IMR-90 (cell line): ENCODE measurements around the gene DOK3. TPM values are rescaled to one million over a fixed set of nuclear protein-coding genes. Genes with fewer than 3 reads are reported as not detected.

ENCODE experiments used
- ATAC-seq: fragments of 200-7000 bp; cut with Tn5 transposase; 2 replicates; pipeline ENCODE4 v1.9.1; 2020; ENCODE audit warnings: low read depth, mild to moderate bottlenecking, moderate library complexity
- BruUV-seq: library from RNA; stranded (reverse); fragments of 400-500 nt; replicated peaks from 2 replicates; lab custom pipeline; 2021; lab: Mats Ljungman, UMichigan
- CTCF ChIA-PET: fragments of 300-600 bp; formaldehyde crosslinking; extraction: SDS; loops from one replicate; lab custom pipeline; 2021; ENCODE audit warnings: antibody characterized with exemption; lab: Yijun Ruan, JAX
- POLR2A ChIA-PET: fragments of 300-600 bp; sonication (Branson Sonifier 250); formaldehyde crosslinking; loops from one replicate; lab custom pipeline; 2022; ENCODE audit warnings: antibody characterized with exemption; ENCODE audit not compliant: unreplicated experiment; lab: Charles Lee
- DNase-seq: peaks from one replicate; pipeline ENCODE4 v3.0.0; 2013
- H2AFZ ChIP-seq: replicated peaks from 2 replicates; pipeline ENCODE3; 2013; ENCODE audit warnings: low read length, mild to moderate bottlenecking; ENCODE audit not compliant: poor library complexity
- H2AK5ac ChIP-seq: 2 replicates; pipeline ENCODE4 v1.6.1; 2013; ENCODE audit warnings: low read depth, low read length, inconsistent platforms
- H2AK9ac ChIP-seq: replicated peaks from 2 replicates; pipeline ENCODE3; 2013; ENCODE audit warnings: mild to moderate bottlenecking, low read depth, low read length, moderate library complexity; ENCODE audit not compliant: poor library complexity
- H2BK120ac ChIP-seq: 2 replicates; pipeline ENCODE4 v1.6.1; 2013; ENCODE audit warnings: low read depth, low read length, inconsistent platforms
- H2BK15ac ChIP-seq: 3 replicates; pipeline ENCODE4 v1.6.1; 2013; ENCODE audit warnings: low read depth, low read length, inconsistent platforms
- H2BK20ac ChIP-seq: 2 replicates; pipeline ENCODE4 v1.6.1; 2013; ENCODE audit warnings: low read depth, mild to moderate bottlenecking, inconsistent platforms, low read length, moderate library complexity
- H2BK5ac ChIP-seq: 2 replicates; pipeline ENCODE4 v1.6.1; 2013; ENCODE audit warnings: mild to moderate bottlenecking, low read depth, low read length, inconsistent platforms; ENCODE audit not compliant: poor library complexity, severe bottlenecking
- H3K14ac ChIP-seq: replicated peaks from 2 replicates; pipeline ENCODE4 v1.6.1; 2013; ENCODE audit warnings: low read depth, low read length, inconsistent platforms
- H3K18ac ChIP-seq: 2 replicates; pipeline ENCODE4 v1.6.1; 2013; ENCODE audit warnings: low read depth, low read length, control low read depth
- H3K23ac ChIP-seq: 2 replicates; pipeline ENCODE4 v1.6.1; 2013; ENCODE audit warnings: low read depth, low read length, inconsistent platforms
- H3K27ac ChIP-seq: 2 replicates; pipeline ENCODE4 v1.5.1; 2013; ENCODE audit warnings: mild to moderate bottlenecking, control low read depth, low read length; ENCODE audit not compliant: insufficient read depth
- H3K27me3 ChIP-seq: 2 replicates; pipeline ENCODE4 v1.6.1; 2013; ENCODE audit warnings: low read length; ENCODE audit not compliant: control insufficient read depth, insufficient read depth
- H3K36me3 ChIP-seq: 2 replicates; pipeline ENCODE4 v1.6.1; 2013; ENCODE audit warnings: low read length, mixed read lengths; ENCODE audit not compliant: control insufficient read depth, insufficient read depth
- H3K4ac ChIP-seq: 2 replicates; pipeline ENCODE4 v1.6.1; 2013; ENCODE audit warnings: low read depth, low read length, inconsistent platforms
- H3K4me1 ChIP-seq: 2 replicates; pipeline ENCODE4 v1.6.1; 2013; ENCODE audit warnings: low read length, mixed read lengths; ENCODE audit not compliant: control insufficient read depth, insufficient read depth
- H3K4me2 ChIP-seq: 2 replicates; pipeline ENCODE4 v1.6.1; 2013; ENCODE audit warnings: low read depth, mild to moderate bottlenecking, control low read depth, low read length, moderate library complexity
- H3K4me3 ChIP-seq: 2 replicates; pipeline ENCODE4 v1.5.1; 2013; ENCODE audit warnings: low read depth, mild to moderate bottlenecking, control low read depth, low read length, moderate library complexity; ENCODE audit not compliant: insufficient read depth
- H3K56ac ChIP-seq: 2 replicates; pipeline ENCODE4 v1.6.1; 2013; ENCODE audit warnings: low read length, inconsistent platforms; ENCODE audit not compliant: insufficient read depth; ENCODE audit errors: extremely low read depth
- H3K79me1 ChIP-seq, 2 experiments: 2 replicates each; pipeline ENCODE4 v1.6.1; 2013; ENCODE audit warnings: low read length in 2 of 2, inconsistent platforms in 1 of 2, low read depth in 1 of 2
- H3K9ac ChIP-seq: 2 replicates; pipeline ENCODE4 v1.6.1; 2013; ENCODE audit warnings: low read depth, low read length, control low read depth
- H3K9me1 ChIP-seq: 2 replicates; pipeline ENCODE4 v1.6.1; 2013; ENCODE audit warnings: low read length, inconsistent platforms; ENCODE audit not compliant: insufficient read depth
- H3K9me3 ChIP-seq: 2 replicates; pipeline ENCODE4 v1.6.1; 2013; ENCODE audit warnings: low read length; ENCODE audit not compliant: control insufficient read depth, insufficient read depth
- H4K20me1 ChIP-seq: 2 replicates; pipeline ENCODE4 v1.6.1; 2013; ENCODE audit warnings: low read length, inconsistent platforms; ENCODE audit not compliant: insufficient read depth
- H4K5ac ChIP-seq: 2 replicates; pipeline ENCODE4 v1.6.1; 2013; ENCODE audit warnings: mild to moderate bottlenecking, low read depth, low read length, control low read depth
- H4K8ac ChIP-seq, 2 experiments: 2 replicates each; pipeline ENCODE4 v1.6.1; 2013; ENCODE audit warnings: low read depth in 2 of 2, low read length in 2 of 2, control low read depth in 1 of 2, inconsistent platforms in 1 of 2
- H4K91ac ChIP-seq: 2 replicates; pipeline ENCODE4 v1.6.1; 2013; ENCODE audit warnings: low read depth, low read length, inconsistent platforms; ENCODE audit not compliant: insufficient read depth
- MAZ ChIP-seq: IDR thresholded peaks from 2 replicates; pipeline ENCODE4 v1.6.1; 2012; ENCODE audit warnings: low read depth, mild to moderate bottlenecking, low read length, improper control_type of control experiment, moderate library complexity, borderline replicate concordance
- POLR2A ChIP-seq: IDR thresholded peaks from 2 replicates; pipeline ENCODE4 v1.6.1; 2012; ENCODE audit warnings: mild to moderate bottlenecking, low read depth, low read length
- WGBS, 2 experiments: methylation state at CpG; one replicate each; pipeline versions ENCODE4 v1.1.5 to v1.1.7; 2013; ENCODE audit warnings: missing lambda C conversion rate in 2 of 2; ENCODE audit not compliant: insufficient read length in 1 of 2; ENCODE audit errors: extremely low coverage in 2 of 2; 5-methylcytosine and 5-hydroxymethylcytosine counted together
- dilution Hi-C: fragments of 300-500 bp; cut with HindIII; formaldehyde crosslinking; loops from one replicate; pipeline ENCODE4 v1.14.3; 2018; ENCODE audit warnings: low sequenced_read_pairs; ENCODE audit not compliant: unreplicated experiment
- in situ Hi-C: fragments of 300-500 bp; cut with MboI; formaldehyde crosslinking; loops from 3 replicates; pipeline ENCODE4 v1.14.3; 2019; ENCODE audit warnings: low sequenced_read_pairs, inconsistent platforms, mixed read lengths
- intact Hi-C: fragments of 100-400 bp; cut with micrococcal nuclease; formaldehyde crosslinking; loops from 2 replicates; pipeline ENCODE4 v1.10.0; 2022
- polyA plus RNA-seq, 3 experiments: library from polyadenylated mRNA; depleted of rRNA; stranded (reverse); fragments of >200 nt; gene quantifications; 2 replicates each; pipeline ENCODE4 v1.2.3, GENCODE V29; 2012; ENCODE audit warnings: low replicate concordance in 1 of 3
- total RNA-seq: library from RNA; depleted of rRNA; stranded (reverse); fragments of >200 nt; gene quantifications from 2 replicates; pipeline ENCODE4 v1.2.3, GENCODE V29; 2012
- TF ChIP-seq, protein P1 (sequence below): conservative IDR thresholded peaks from 2 replicates; pipeline ENCODE4 v1.5.1; 2012; ENCODE audit warnings: mild to moderate bottlenecking, low read depth, low read length, improper control_type of control experiment

The DOK3 gene
- total and polyA plus RNA-seq, 2 of the 4 experiments (the other 2 are of a cell fraction) = 0.54 to 3.9 TPM

DNA sequence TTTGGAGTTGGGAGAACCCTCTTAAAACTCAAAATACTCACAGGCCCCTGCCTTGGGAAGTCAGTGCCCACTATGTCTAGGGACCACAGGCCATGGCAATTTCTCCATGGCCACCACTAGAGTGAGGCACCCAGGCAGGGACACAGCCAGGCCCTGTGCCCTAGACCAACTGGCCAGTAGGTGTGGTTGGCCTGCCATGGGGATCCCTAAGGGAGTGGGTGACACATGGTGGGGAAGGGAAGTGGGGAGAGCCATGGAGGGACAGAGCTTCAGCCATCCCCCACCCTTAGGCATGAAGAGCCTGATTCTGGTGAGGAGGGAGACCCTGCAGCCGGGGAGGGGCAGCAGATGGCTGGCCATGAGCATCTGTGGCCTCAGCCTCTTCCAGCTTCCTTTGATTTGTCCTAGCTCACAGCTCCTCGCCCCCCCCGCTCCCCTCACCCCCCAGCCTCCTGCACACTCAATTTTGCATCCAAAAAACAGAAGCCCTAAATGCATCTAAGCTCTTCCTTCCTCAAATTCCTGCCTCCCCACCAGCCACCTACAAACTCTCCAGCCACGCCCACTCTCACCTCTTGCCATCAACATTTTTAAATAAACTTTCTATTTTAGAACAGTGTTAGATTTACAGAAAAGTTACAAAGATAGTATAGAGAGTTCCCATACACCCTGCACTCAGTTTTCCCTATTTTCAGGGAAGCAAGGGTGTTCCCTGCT lies 34.6 kb downstream of the DOK3 start:
- TF ChIP-seq MAZ = no peak
- 0 out of 2 replicates have a peak, but pooled peaks have one; percentile 69 for TF ChIP-seq POLR2A
- TF ChIP-seq, protein P1, sequence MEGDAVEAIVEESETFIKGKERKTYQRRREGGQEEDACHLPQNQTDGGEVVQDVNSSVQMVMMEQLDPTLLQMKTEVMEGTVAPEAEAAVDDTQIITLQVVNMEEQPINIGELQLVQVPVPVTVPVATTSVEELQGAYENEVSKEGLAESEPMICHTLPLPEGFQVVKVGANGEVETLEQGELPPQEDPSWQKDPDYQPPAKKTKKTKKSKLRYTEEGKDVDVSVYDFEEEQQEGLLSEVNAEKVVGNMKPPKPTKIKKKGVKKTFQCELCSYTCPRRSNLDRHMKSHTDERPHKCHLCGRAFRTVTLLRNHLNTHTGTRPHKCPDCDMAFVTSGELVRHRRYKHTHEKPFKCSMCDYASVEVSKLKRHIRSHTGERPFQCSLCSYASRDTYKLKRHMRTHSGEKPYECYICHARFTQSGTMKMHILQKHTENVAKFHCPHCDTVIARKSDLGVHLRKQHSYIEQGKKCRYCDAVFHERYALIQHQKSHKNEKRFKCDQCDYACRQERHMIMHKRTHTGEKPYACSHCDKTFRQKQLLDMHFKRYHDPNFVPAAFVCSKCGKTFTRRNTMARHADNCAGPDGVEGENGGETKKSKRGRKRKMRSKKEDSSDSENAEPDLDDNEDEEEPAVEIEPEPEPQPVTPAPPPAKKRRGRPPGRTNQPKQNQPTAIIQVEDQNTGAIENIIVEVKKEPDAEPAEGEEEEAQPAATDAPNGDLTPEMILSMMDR = no peak
- no peak for ATAC-seq

More for the DNA sequence above, 34.6 kb downstream of the DOK3 start:
- Histone ChIP-seq H3K4me2 (no peak overlapping the region), H3K27me3 (no peaks in the 10 kb centered on the region), H3K4me1 (peaks cover 37% of the 10 kb centered on the region), H3K18ac (no peak overlapping the region), H3K9ac (no peak overlapping the region), H2BK15ac (no peak overlapping the region), H4K5ac (no peak overlapping the region), H2AFZ (no peak overlapping the region), H3K56ac (no peak overlapping the region), H2BK120ac (no peak overlapping the region), H2BK5ac (no peak overlapping the region), H2AK5ac (peak overlapping the region; percentile 23; the same call in 1 of the 2 replicates), H3K36me3 (peaks cover 21% of the 10 kb centered on the region), H2AK9ac (peak overlapping the region; percentile 29), H3K4ac (peak overlapping the region; percentile 30; the same call in 1 of the 2 replicates), H3K9me3 (no peaks in the 10 kb centered on the region), H4K20me1 (peaks cover 53% of the 10 kb centered on the region), H3K27ac (no peak overlapping the region), H2BK20ac (no peak overlapping the region), H3K79me1 (peaks cover 3 to 30% of the 10 kb centered on the region in 2 experiments; a peak in 2 of 4 replicates), H3K14ac (no peak overlapping the region), H4K91ac (no peak overlapping the region), H3K4me3 (no peak overlapping the region), H4K8ac (no peak overlapping the region), H3K9me1 (peaks cover 25% of the 10 kb centered on the region), H3K23ac (no peak overlapping the region)
- POLR2A ChIA-PET = interaction anchor here (0.9 kb wide), 1 partner anchor 14 kb away, joined by 7 read pairs; no protein-coding TSS in a partner anchor
- no TSS peak for BruUV-seq
- intact Hi-C loops = no loop called here
- no peak for DNase-seq
- WGBS, 2 experiments = no CpG with 5 or more reads among the region's 4 CpGs
- in situ Hi-C loops = no loop called here
- CTCF ChIA-PET = interaction anchor here (0.9 kb wide), 1 partner anchor 120 kb away, joined by 10 read pairs; no protein-coding TSS in a partner anchor
- dilution Hi-C loops = no loop called here
